ENCODE results near the gene TRMO. TPM values are rescaled to one million over a fixed set of nuclear protein-coding genes. Genes with fewer than 3 reads are reported as not detected.
A peak's percentile ranks its signal among the peaks of the same experiment; 100 is the strongest.

TRMO gene
- total RNA-seq, 1 donor from 2014 or later: 11.2 TPM

DNA sequence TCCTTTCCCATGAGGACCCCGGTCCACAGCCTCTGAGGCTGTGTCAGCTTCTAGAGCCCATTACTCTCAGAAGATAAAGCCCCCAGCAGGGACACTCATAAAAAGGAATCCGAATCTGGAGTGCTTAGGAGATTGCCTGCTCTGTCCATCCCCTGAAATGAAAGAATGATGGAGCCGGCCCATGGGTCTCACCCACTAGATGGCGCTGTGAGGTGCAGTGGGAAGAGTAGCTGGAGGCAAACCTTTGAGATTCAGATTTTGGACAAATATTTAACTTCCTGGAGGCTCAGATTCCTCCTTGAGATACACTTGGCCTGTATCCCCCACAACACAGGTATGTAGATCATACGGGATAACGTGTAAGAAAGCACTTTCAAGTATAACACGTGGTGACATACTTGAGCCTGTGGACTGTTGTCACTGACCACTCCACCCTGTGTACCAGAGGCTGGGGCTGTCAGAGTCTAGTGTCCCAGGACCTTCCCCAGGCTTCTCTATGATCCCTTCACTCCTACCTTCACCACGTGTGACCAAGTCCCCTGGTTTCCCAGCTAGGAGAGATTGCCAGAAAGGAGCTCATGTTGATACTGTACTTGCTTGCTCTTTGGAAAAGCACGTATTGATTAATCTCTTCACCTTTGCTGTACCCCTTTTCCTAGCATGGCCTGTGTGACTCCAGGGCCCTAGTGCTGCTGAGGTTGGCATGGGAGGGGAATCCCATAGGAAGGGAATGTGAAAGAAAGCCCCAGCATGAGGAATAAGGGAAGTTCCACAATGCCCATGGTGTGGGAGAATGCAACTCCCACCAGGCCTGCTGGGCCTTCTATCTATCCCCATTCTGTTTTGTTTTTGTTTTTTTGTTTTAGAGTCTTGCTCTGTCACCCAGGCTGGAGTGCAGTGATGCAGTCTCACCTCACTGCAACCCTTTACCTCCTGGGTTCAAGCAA is 32.1 kb downstream of the TRMO start:
- H3K9me3 Mint-ChIP-seq (ENCODE audit: unreplicated experiment): peaks cover 6% of the 10 kb centered on the region
- H3K27ac Mint-ChIP-seq (ENCODE audit: unreplicated experiment): no peak overlapping the region
- peak; percentile 62 for DNase-seq
- no peak overlapping the region for H3K4me3 Mint-ChIP-seq (ENCODE audit: unreplicated experiment)
- peaks cover 3% of the 10 kb centered on the region for H3K27me3 Mint-ChIP-seq (ENCODE audit: unreplicated experiment)
- no peaks in the 10 kb centered on the region for H3K4me1 Mint-ChIP-seq (ENCODE audit: low read depth, unreplicated experiment)
- peaks cover 15% of the 10 kb centered on the region for H3K36me3 Mint-ChIP-seq (ENCODE audit: unreplicated experiment)
- TF ChIP-seq, protein P1, sequence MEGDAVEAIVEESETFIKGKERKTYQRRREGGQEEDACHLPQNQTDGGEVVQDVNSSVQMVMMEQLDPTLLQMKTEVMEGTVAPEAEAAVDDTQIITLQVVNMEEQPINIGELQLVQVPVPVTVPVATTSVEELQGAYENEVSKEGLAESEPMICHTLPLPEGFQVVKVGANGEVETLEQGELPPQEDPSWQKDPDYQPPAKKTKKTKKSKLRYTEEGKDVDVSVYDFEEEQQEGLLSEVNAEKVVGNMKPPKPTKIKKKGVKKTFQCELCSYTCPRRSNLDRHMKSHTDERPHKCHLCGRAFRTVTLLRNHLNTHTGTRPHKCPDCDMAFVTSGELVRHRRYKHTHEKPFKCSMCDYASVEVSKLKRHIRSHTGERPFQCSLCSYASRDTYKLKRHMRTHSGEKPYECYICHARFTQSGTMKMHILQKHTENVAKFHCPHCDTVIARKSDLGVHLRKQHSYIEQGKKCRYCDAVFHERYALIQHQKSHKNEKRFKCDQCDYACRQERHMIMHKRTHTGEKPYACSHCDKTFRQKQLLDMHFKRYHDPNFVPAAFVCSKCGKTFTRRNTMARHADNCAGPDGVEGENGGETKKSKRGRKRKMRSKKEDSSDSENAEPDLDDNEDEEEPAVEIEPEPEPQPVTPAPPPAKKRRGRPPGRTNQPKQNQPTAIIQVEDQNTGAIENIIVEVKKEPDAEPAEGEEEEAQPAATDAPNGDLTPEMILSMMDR (IDR thresholded peaks at IDR 0.05; ENCODE audit: partially characterized antibody, unreplicated experiment): peak; percentile 63

DNA sequence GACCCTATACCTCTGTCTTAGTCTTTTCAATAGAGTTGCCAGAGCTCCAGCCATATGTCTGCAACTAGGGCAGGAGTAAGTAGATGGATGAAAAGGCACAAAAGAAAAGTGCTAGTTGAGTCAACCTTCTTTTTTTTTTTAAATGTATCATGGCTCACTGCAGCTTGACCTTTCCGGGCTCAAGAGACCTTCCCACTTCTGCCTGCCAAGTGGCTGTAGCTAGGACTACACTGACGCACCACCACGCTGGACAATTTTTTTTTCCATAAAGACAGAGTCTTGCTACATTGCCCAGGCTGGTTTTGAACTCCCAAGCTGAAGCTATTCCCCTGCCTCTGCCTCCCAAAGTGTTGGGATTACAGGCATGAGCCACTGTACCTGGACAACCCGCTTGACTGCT is 42.0 kb downstream of the TRMO start:
- Mint-ChIP-seq H3K4me1 (ENCODE audit: low read depth, unreplicated experiment) (no peaks in the 10 kb centered on the region), H3K4me3 (ENCODE audit: unreplicated experiment) (no peak overlapping the region), H3K27ac (ENCODE audit: unreplicated experiment) (no peak overlapping the region), H3K27me3 (ENCODE audit: unreplicated experiment) (peaks cover 4% of the 10 kb centered on the region), H3K36me3 (ENCODE audit: unreplicated experiment) (no peaks in the 10 kb centered on the region), H3K9me3 (ENCODE audit: unreplicated experiment) (no peaks in the 10 kb centered on the region)
- DNase-seq: no peak
- TF ChIP-seq, protein P1 (IDR thresholded peaks at IDR 0.05; ENCODE audit: partially characterized antibody, unreplicated experiment): no peak

DNA sequence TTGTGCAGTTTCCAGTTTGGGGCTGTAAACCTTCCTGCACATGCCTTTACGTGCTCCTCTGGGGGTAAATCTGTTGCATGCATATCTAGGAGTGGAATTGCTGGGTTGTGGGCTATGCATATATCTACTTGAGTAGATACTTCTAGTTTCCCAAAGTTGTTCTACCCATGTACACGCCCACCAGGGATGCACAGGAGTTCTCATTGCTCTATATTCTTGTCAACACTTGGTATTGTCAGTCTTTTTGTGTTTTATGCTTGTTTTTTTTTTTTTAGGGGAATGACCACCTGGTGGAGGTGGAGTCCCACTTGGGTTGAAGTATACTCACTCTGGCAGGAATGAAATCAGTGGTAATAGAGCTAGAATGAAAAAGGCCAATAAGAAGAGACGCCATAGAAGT is 46.2 kb downstream of the TRMO start:
- H3K36me3 Mint-ChIP-seq (ENCODE audit: unreplicated experiment): no peaks in the 10 kb centered on the region
- H3K4me1 Mint-ChIP-seq (ENCODE audit: low read depth, unreplicated experiment): no peaks in the 10 kb centered on the region
- DNase-seq: no peak
- no peak overlapping the region for H3K4me3 Mint-ChIP-seq (ENCODE audit: unreplicated experiment)
- no peak overlapping the region for H3K27ac Mint-ChIP-seq (ENCODE audit: unreplicated experiment)
- H3K27me3 Mint-ChIP-seq (ENCODE audit: unreplicated experiment): peaks cover 4% of the 10 kb centered on the region
- TF ChIP-seq, protein P1 (IDR thresholded peaks at IDR 0.05; ENCODE audit: partially characterized antibody, unreplicated experiment): no peak
- no peaks in the 10 kb centered on the region for H3K9me3 Mint-ChIP-seq (ENCODE audit: unreplicated experiment)

DNA sequence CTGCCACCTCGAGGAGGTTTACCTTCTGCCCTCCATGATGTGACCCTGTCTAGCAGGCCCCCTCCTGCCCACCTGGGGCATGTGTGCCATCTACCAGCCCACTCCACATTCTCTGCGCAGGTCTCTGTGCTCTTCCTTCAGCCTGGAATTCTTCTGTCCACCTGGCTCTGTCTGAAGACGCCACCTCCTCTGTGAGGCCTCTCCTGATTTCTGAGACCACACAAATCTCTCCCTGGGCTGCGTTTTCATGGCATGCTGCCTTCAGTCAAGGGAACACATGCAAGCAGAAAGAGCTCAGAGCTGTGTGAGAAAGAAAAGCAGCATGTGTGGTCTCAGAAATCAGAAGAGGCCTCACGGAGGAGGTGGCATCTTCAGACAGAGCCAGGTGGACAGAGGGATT is 47.2 kb downstream of the TRMO start:
- H3K36me3 Mint-ChIP-seq (ENCODE audit: unreplicated experiment): no peaks in the 10 kb centered on the region
- peaks cover 2% of the 10 kb centered on the region for H3K27me3 Mint-ChIP-seq (ENCODE audit: unreplicated experiment)
- H3K4me3 Mint-ChIP-seq (ENCODE audit: unreplicated experiment): no peak overlapping the region
- H3K9me3 Mint-ChIP-seq (ENCODE audit: unreplicated experiment): no peaks in the 10 kb centered on the region
- DNase-seq: no peak
- H3K27ac Mint-ChIP-seq (ENCODE audit: unreplicated experiment): no peak overlapping the region
- no peaks in the 10 kb centered on the region for H3K4me1 Mint-ChIP-seq (ENCODE audit: low read depth, unreplicated experiment)
- TF ChIP-seq, protein P1 (IDR thresholded peaks at IDR 0.05; ENCODE audit: partially characterized antibody, unreplicated experiment): no peak

DNA sequence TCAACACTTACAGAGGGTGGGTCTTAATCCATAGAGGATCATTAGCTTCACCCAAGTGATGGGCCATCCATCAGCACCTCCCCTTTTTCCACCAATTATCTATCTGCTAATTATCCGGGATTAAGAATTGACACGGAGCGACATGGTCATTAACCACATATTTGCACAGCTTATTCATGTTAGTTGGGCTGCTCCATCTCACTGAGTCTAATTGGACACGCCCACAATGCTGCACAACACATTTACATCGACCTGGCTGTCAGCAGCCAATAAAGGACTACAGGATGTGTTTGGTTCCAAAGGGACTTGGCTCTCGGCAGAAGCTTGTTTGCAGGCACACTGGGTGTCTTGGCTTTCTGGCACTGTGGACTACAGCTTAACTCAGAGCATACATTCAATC is 47.7 kb downstream of the TRMO start:
- no peak overlapping the region for H3K27ac Mint-ChIP-seq (ENCODE audit: unreplicated experiment)
- H3K27me3 Mint-ChIP-seq (ENCODE audit: unreplicated experiment): peaks cover 2% of the 10 kb centered on the region
- no peaks in the 10 kb centered on the region for H3K4me1 Mint-ChIP-seq (ENCODE audit: low read depth, unreplicated experiment)
- DNase-seq: no peak
- no peaks in the 10 kb centered on the region for H3K36me3 Mint-ChIP-seq (ENCODE audit: unreplicated experiment)
- H3K4me3 Mint-ChIP-seq (ENCODE audit: unreplicated experiment): no peak overlapping the region
- TF ChIP-seq, protein P1 (IDR thresholded peaks at IDR 0.05; ENCODE audit: partially characterized antibody, unreplicated experiment): no peak
- no peaks in the 10 kb centered on the region for H3K9me3 Mint-ChIP-seq (ENCODE audit: unreplicated experiment)

All from glutamatergic neuron (in vitro differentiated cells).